H9 (cell line): ENCODE results near the gene PPFIA4. TPM values are rescaled to one million over a fixed set of nuclear protein-coding genes. Genes with fewer than 3 reads are reported as not detected.

Experiments
- DNase-seq: peaks from one replicate; pipeline ENCODE4 v3.0.0-alpha.2; 2017
- H2AFZ ChIP-seq: one replicate; pipeline ENCODE4 v1.6.1; 2013; ENCODE audit warnings: mild to moderate bottlenecking, low read length, control low read depth, moderate library complexity
- H2AK5ac ChIP-seq: 2 replicates; pipeline ENCODE4 v1.6.1; 2013; ENCODE audit warnings: low read length, control low read depth, mixed read lengths; ENCODE audit not compliant: insufficient read length
- H2BK120ac ChIP-seq: one replicate; pipeline ENCODE4 v1.6.1; 2013; ENCODE audit warnings: low read depth, mild to moderate bottlenecking, low read length, control low read depth, inconsistent platforms; ENCODE audit not compliant: poor library complexity, severe bottlenecking
- H2BK12ac ChIP-seq: 2 replicates; pipeline ENCODE4 v1.6.1; 2013; ENCODE audit warnings: low read length, control low read depth, mixed read lengths, low read depth; ENCODE audit not compliant: insufficient read length
- H2BK15ac ChIP-seq: 2 replicates; pipeline ENCODE4 v1.6.1; 2013; ENCODE audit warnings: low read depth, low read length, control low read depth
- H2BK20ac ChIP-seq: one replicate; pipeline ENCODE4 v1.6.1; 2013; ENCODE audit warnings: low read depth, mild to moderate bottlenecking, low read length, control low read depth, inconsistent platforms; ENCODE audit not compliant: poor library complexity, severe bottlenecking
- H2BK5ac ChIP-seq: 2 replicates; pipeline ENCODE4 v1.6.1; 2013; ENCODE audit warnings: low read length, control low read depth, mixed read lengths; ENCODE audit not compliant: insufficient read length
- H3K14ac ChIP-seq: 2 replicates; pipeline ENCODE4 v1.6.1; 2013; ENCODE audit warnings: low read length, control low read depth; ENCODE audit not compliant: insufficient read depth
- H3K18ac ChIP-seq: 2 replicates; pipeline ENCODE4 v1.6.1; 2013; ENCODE audit warnings: low read depth, mild to moderate bottlenecking, mixed read lengths, low read length, control low read depth; ENCODE audit not compliant: insufficient read length
- H3K23ac ChIP-seq: 2 replicates; pipeline ENCODE4 v1.6.1; 2013; ENCODE audit warnings: low read length, control low read depth, mixed read lengths, low read depth; ENCODE audit not compliant: insufficient read length
- H3K23me2 ChIP-seq: 2 replicates; pipeline ENCODE4 v1.6.1; 2013; ENCODE audit warnings: low read depth, mild to moderate bottlenecking, mixed read lengths, low read length, control low read depth; ENCODE audit not compliant: insufficient read length, poor library complexity, severe bottlenecking
- H3K27ac ChIP-seq: 2 replicates; pipeline ENCODE4 v1.5.1; 2013; ENCODE audit warnings: low read length, control low read depth, mixed read lengths, low read depth; ENCODE audit not compliant: insufficient read length
- H3K27me3 ChIP-seq: 2 replicates; pipeline ENCODE4 v1.6.1; 2013; ENCODE audit warnings: low read length, control low read depth, inconsistent platforms; ENCODE audit not compliant: insufficient read depth
- H3K4ac ChIP-seq: 2 replicates; pipeline ENCODE4 v1.6.1; 2013; ENCODE audit warnings: low read depth, mild to moderate bottlenecking, control low read depth, inconsistent platforms, low read length, moderate library complexity
- H3K4me1 ChIP-seq: 2 replicates; pipeline ENCODE4 v1.6.1; 2013; ENCODE audit warnings: low read length, control low read depth, inconsistent platforms; ENCODE audit not compliant: insufficient read depth
- H3K4me2 ChIP-seq: 2 replicates; pipeline ENCODE4 v1.6.1; 2013; ENCODE audit warnings: low read length, control low read depth, mixed read lengths; ENCODE audit not compliant: insufficient read length, insufficient read depth
- H3K56ac ChIP-seq: 2 replicates; pipeline ENCODE4 v1.6.1; 2013; ENCODE audit warnings: low read depth, mild to moderate bottlenecking, mixed read lengths, low read length, control low read depth; ENCODE audit not compliant: insufficient read length
- H3K79me1 ChIP-seq: 2 replicates; pipeline ENCODE4 v1.6.1; 2013; ENCODE audit warnings: low read depth, mild to moderate bottlenecking, moderate library complexity, low read length, control low read depth, inconsistent platforms; ENCODE audit not compliant: insufficient read depth, poor library complexity, severe bottlenecking
- H3K79me2 ChIP-seq: 2 replicates; pipeline ENCODE4 v1.6.1; 2013; ENCODE audit warnings: low read length, control low read depth, inconsistent platforms; ENCODE audit not compliant: insufficient read depth
- H3K9ac ChIP-seq: 2 replicates; pipeline ENCODE4 v1.6.1; 2013; ENCODE audit warnings: low read length, control low read depth, mixed read lengths; ENCODE audit not compliant: insufficient read length; ENCODE audit errors: extremely low read depth
- H3K9me3 ChIP-seq: one replicate; pipeline ENCODE4 v1.6.1; 2013; ENCODE audit warnings: low read depth, low read length, inconsistent platforms; ENCODE audit not compliant: control insufficient read depth
- H3T11ph ChIP-seq: one replicate; pipeline ENCODE4 v1.6.1; 2013; ENCODE audit warnings: mild to moderate bottlenecking, low read length, control low read depth, inconsistent platforms
- H4K20me1 ChIP-seq: one replicate; pipeline ENCODE4 v1.6.1; 2013; ENCODE audit not compliant: control insufficient read depth, insufficient read length, insufficient read depth
- H4K5ac ChIP-seq: 2 replicates; pipeline ENCODE4 v1.6.1; 2013; ENCODE audit warnings: low read depth, mild to moderate bottlenecking, mixed read lengths, low read length, control low read depth; ENCODE audit not compliant: insufficient read length
- H4K8ac ChIP-seq: replicated peaks from 2 replicates; pipeline ENCODE4 v1.6.1; 2013; ENCODE audit warnings: low read length, control low read depth, mixed read lengths, low read depth; ENCODE audit not compliant: insufficient read length
- H4K91ac ChIP-seq: 2 replicates; pipeline ENCODE4 v1.6.1; 2013; ENCODE audit warnings: low read depth, mild to moderate bottlenecking, moderate library complexity, mixed read lengths, low read length, control low read depth; ENCODE audit not compliant: insufficient read length
- H3K27ac Mint-ChIP-seq, 3 experiments: 2 replicates in 2 of 3; 3 replicates in 1 of 3; pipeline ENCODE4 v1.8.0; 2020 to 2021; ENCODE audit warnings: mixed read lengths in 3 of 3, mild to moderate bottlenecking in 1 of 3, moderate library complexity in 1 of 3
- H3K27me3 Mint-ChIP-seq: 2 replicates; pipeline ENCODE4 v1.8.0; 2021; ENCODE audit warnings: low read depth, mild to moderate bottlenecking, moderate library complexity, mixed read lengths
- H3K36me3 Mint-ChIP-seq, 3 experiments: 2 replicates in 2 of 3; 3 replicates in 1 of 3; pipeline ENCODE4 v1.8.0; 2020 to 2021; ENCODE audit warnings: low read depth in 3 of 3, mixed read lengths in 3 of 3; ENCODE audit not compliant: insufficient read depth in 1 of 3
- H3K4me1 Mint-ChIP-seq, 2 experiments: 2 replicates each; pipeline ENCODE4 v1.8.0; 2020; ENCODE audit warnings: mixed read lengths in 2 of 2
- H3K4me3 Mint-ChIP-seq, 2 experiments: 2 replicates in 1 of 2; 3 replicates in 1 of 2; pipeline ENCODE4 v1.8.0; 2020 to 2021; ENCODE audit warnings: mild to moderate bottlenecking in 2 of 2, mixed read lengths in 2 of 2, moderate library complexity in 1 of 2
- H3K9me3 Mint-ChIP-seq, 2 experiments: 2 replicates in 1 of 2; 3 replicates in 1 of 2; pipeline ENCODE4 v1.8.0; 2020; ENCODE audit warnings: mild to moderate bottlenecking in 2 of 2, mixed read lengths in 2 of 2, moderate library complexity in 1 of 2
- whole genome bisulfite sequencing: extraction: QIAGEN DNeasy Blood & Tissue Kit; methylation state at CpG from one replicate; pipeline ENCODE4 v1.1.7; 2013; ENCODE audit warnings: missing lambda C conversion rate, low lambda C conversion rate, mixed read lengths; ENCODE audit not compliant: insufficient read length; ENCODE audit errors: extremely low coverage; 5-methylcytosine and 5-hydroxymethylcytosine counted together
- total RNA-seq: library from RNA; stranded (reverse); gene quantifications from 2 replicates; pipeline ENCODE4 v1.2.1, GENCODE V29; 2021
- TF ChIP-seq, protein P1 (sequence below): fragments of 200-600 bp; sonication (generic); conservative IDR thresholded peaks from 3 replicates; pipeline ENCODE4 v1.8.0; 2021; ENCODE audit warnings: antibody characterized with exemption, mild to moderate bottlenecking

The PPFIA4 gene
- total RNA-seq, 1 experiment from 2014 or later, result 3.9 TPM

DNA sequence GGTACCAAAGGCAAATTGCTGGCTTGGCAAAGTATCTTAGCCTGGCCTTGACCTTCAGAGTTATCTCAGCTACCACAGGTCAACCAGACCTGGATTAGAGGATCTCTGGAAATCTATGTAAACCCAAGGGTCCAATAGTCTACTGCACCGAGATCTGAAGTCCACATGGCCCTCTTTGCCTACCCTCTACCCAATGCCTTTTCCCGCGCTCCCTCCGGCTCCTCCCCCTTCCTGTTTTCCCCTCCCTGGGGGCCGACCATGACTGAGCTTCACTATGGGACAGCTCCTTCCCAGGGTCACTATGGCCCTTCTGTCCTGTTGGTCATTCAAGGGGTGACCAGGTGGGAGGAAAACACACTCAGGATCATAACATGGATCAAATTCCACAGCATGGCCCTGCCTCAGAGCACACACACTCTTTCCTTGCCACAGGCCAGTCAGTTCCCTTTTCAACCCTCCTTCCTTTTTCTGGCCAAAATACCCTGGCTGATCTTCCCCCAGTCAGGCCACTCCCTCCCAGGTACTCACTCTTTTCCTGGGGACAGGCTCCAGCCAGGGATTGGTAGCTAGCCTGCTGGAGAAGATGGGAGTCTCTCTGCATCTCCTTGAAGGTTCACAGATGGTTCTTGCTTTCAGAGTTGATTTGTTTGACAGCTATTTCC lies 38.2 kb upstream of the PPFIA4 start:
- H2BK20ac ChIP-seq, result no peak overlapping the region
- no peaks in the 10 kb centered on the region for H3K9me3 ChIP-seq
- WGBS, result no CpG with 5 or more reads among the region's 5 CpGs
- H2BK15ac ChIP-seq, result no peak overlapping the region
- no peak overlapping the region for H2BK12ac ChIP-seq
- no peak overlapping the region for H3K23ac ChIP-seq
- no peak overlapping the region for H3K27ac ChIP-seq
- no peak overlapping the region for H4K91ac ChIP-seq
- Mint-ChIP-seq H3K4me1 (peaks cover 2 to 5% of the 10 kb centered on the region in 2 experiments; a peak in 3 of 4 replicates), H3K27ac (peak overlapping the region in 1 of 3 experiments; percentile 68; a peak in 3 of 7 replicates), H3K27me3 (peaks cover 14% of the 10 kb centered on the region), H3K4me3 (peak overlapping the region in 1 of 2 experiments; percentile 36; a peak in 1 of 5 replicates), H3K36me3 (no peaks in the 10 kb centered on the region), H3K9me3 (no peaks in the 10 kb centered on the region)
- H2BK5ac ChIP-seq, result no peak overlapping the region
- no peak for DNase-seq
- no peaks in the 10 kb centered on the region for H3K79me2 ChIP-seq
- H3K4ac ChIP-seq, result no peak overlapping the region
- H2AK5ac ChIP-seq, result no peak overlapping the region
- no peak overlapping the region for H3K18ac ChIP-seq
- H4K8ac ChIP-seq, result no peak overlapping the region
- no peaks in the 10 kb centered on the region for H4K20me1 ChIP-seq
- no peaks in the 10 kb centered on the region for H3K23me2 ChIP-seq
- H3K9ac ChIP-seq, result no peak overlapping the region
- H3K4me2 ChIP-seq, result no peak overlapping the region
- H3K4me1 ChIP-seq, result no peaks in the 10 kb centered on the region; the same call in 1 of the 2 replicates
- no peak overlapping the region for H3K56ac ChIP-seq
- TF ChIP-seq, protein P1, sequence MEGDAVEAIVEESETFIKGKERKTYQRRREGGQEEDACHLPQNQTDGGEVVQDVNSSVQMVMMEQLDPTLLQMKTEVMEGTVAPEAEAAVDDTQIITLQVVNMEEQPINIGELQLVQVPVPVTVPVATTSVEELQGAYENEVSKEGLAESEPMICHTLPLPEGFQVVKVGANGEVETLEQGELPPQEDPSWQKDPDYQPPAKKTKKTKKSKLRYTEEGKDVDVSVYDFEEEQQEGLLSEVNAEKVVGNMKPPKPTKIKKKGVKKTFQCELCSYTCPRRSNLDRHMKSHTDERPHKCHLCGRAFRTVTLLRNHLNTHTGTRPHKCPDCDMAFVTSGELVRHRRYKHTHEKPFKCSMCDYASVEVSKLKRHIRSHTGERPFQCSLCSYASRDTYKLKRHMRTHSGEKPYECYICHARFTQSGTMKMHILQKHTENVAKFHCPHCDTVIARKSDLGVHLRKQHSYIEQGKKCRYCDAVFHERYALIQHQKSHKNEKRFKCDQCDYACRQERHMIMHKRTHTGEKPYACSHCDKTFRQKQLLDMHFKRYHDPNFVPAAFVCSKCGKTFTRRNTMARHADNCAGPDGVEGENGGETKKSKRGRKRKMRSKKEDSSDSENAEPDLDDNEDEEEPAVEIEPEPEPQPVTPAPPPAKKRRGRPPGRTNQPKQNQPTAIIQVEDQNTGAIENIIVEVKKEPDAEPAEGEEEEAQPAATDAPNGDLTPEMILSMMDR, result no peak
- H3K27me3 ChIP-seq, result no peaks in the 10 kb centered on the region
- H2BK120ac ChIP-seq, result no peak overlapping the region
- H3T11ph ChIP-seq, result no peak overlapping the region
- H3K14ac ChIP-seq, result no peak overlapping the region
- no peak overlapping the region for H2AFZ ChIP-seq
- H4K5ac ChIP-seq, result no peak overlapping the region
- H3K79me1 ChIP-seq, result no peaks in the 10 kb centered on the region
